Raji (cell line): ENCODE data around the gene NCBP2L.

Experiments
- POLR2A ChIP-seq: IDR thresholded peaks from 2 replicates; pipeline ENCODE4 v1.6.1; 2011; ENCODE audit warnings: low read depth, low read length, control low read depth; ENCODE audit not compliant: insufficient read depth

Gene NCBP2L

GRCh38 chrX:107744868-107745267 lies 32.7 kb upstream of the NCBP2L start:
- no peak for TF ChIP-seq POLR2A

GRCh38 chrX:107747596-107748161 lies 29.9 kb upstream of the NCBP2L start:
- TF ChIP-seq POLR2A: no peak

GRCh38 chrX:107748506-107748905 lies 29.0 kb upstream of the NCBP2L start:
- TF ChIP-seq POLR2A: no peak

GRCh38 chrX:107750263-107750662 lies 27.3 kb upstream of the NCBP2L start:
- no peak for TF ChIP-seq POLR2A

- no peak for TF ChIP-seq POLR2A
Measured at GRCh38 chrX:107750861-107751445, 26.6 kb upstream of the NCBP2L start.

GRCh38 chrX:107752043-107752442 lies 25.5 kb upstream of the NCBP2L start:
- TF ChIP-seq POLR2A: no peak

- TF ChIP-seq POLR2A: no peak
Measured at GRCh38 chrX:107752714-107753113, 24.8 kb upstream of the NCBP2L start.

- no peak for TF ChIP-seq POLR2A
Measured at GRCh38 chrX:107753187-107753586, 24.3 kb upstream of the NCBP2L start.

- no peak for TF ChIP-seq POLR2A
Measured at GRCh38 chrX:107755721-107756120, 21.8 kb upstream of the NCBP2L start.

- no peak for TF ChIP-seq POLR2A
Measured at GRCh38 chrX:107758231-107758766, 19.2 kb upstream of the NCBP2L start.

GRCh38 chrX:107760304-107761077 lies 17.0 kb upstream of the NCBP2L start:
- no peak for TF ChIP-seq POLR2A

GRCh38 chrX:107763647-107764046 lies 13.9 kb upstream of the NCBP2L start:
- no peak for TF ChIP-seq POLR2A

- no peak for TF ChIP-seq POLR2A
Measured at GRCh38 chrX:107764845-107765608, 12.5 kb upstream of the NCBP2L start.

- TF ChIP-seq POLR2A: no peak
Measured at GRCh38 chrX:107766470-107767150, 10.9 kb upstream of the NCBP2L start.

GRCh38 chrX:107768051-107768450 lies 9.5 kb upstream of the NCBP2L start:
- TF ChIP-seq POLR2A: no peak

GRCh38 chrX:107769581-107770317 lies 7.8 kb upstream of the NCBP2L start:
- no peak for TF ChIP-seq POLR2A
